Panc1 (cell line): ENCODE results near the gene CDH13. TPM values are rescaled to one million over a fixed set of nuclear protein-coding genes. Genes with fewer than 3 reads are reported as not detected.
A peak's percentile ranks its signal among the peaks of the same experiment; 100 is the strongest.

ENCODE experiments used
- ATAC-seq: fragments of 200-7000 bp; cut with Tn5 transposase; 2 replicates; pipeline ENCODE4 v1.9.1; 2020; ENCODE audit warnings: mild to moderate bottlenecking, moderate library complexity
- BruUV-seq: library from RNA; stranded (reverse); fragments of 400-500 nt; replicated peaks from 2 replicates; lab custom pipeline; 2021; lab: Mats Ljungman, UMichigan
- CTCF ChIA-PET: fragments of 300-600 bp; sonication (Branson Sonifier 250); formaldehyde crosslinking; loops from one replicate; lab custom pipeline; 2022; ENCODE audit warnings: antibody characterized with exemption; lab: Charles Lee
- POLR2A ChIA-PET: fragments of 300-600 bp; sonication (Branson Sonifier 250); formaldehyde crosslinking; loops from one replicate; lab custom pipeline; 2022; ENCODE audit warnings: antibody characterized with exemption; lab: Charles Lee
- DNase-seq: peaks from one replicate; pipeline ENCODE4 v3.0.0-alpha.2; 2010; ENCODE audit warnings: low read depth, low spot score
- H3K27ac ChIP-seq: 2 replicates; pipeline ENCODE4 v1.5.1; 2011; ENCODE audit warnings: mild to moderate bottlenecking, low read length, inconsistent platforms
- H3K27me3 ChIP-seq: fragments of 200-500 bp; sonication (Bioruptor generic); 2 replicates; pipeline ENCODE4 v1.6.0; 2014; ENCODE audit warnings: low read length, inconsistent platforms; ENCODE audit not compliant: control insufficient read depth, insufficient read depth
- H3K36me3 ChIP-seq: fragments of 200-500 bp; sonication (Bioruptor generic); 2 replicates; pipeline ENCODE4 v1.5.1; 2014; ENCODE audit warnings: inconsistent platforms, mild to moderate bottlenecking, low read length, moderate library complexity; ENCODE audit not compliant: control insufficient read depth, insufficient read depth
- H3K4me1 ChIP-seq: 2 replicates; pipeline ENCODE4 v1.5.1; 2011; ENCODE audit warnings: inconsistent platforms, mild to moderate bottlenecking, low read length, moderate library complexity; ENCODE audit not compliant: control insufficient read depth, insufficient read depth
- H3K4me3 ChIP-seq, 2 experiments: 2 replicates each; pipeline ENCODE4 v1.5.1; 2011 to 2012; ENCODE audit warnings: low read depth in 2 of 2, low read length in 2 of 2, mild to moderate bottlenecking in 2 of 2, inconsistent platforms in 1 of 2, moderate library complexity in 1 of 2
- H3K9me3 ChIP-seq: fragments of 200-500 bp; sonication (Bioruptor generic); 2 replicates; pipeline ENCODE4 v1.5.1; 2014; ENCODE audit warnings: low read depth, mild to moderate bottlenecking, inconsistent platforms, low read length, moderate library complexity; ENCODE audit not compliant: control insufficient read depth, insufficient read depth
- CTCF ChIP-seq: fragments of 450-650 bp; IDR thresholded peaks from 2 replicates; pipeline ENCODE4 v1.5.1; 2017; ENCODE audit warnings: mild to moderate bottlenecking
- POLR2AphosphoS5 ChIP-seq: IDR thresholded peaks from 2 replicates; pipeline ENCODE4 v1.6.1; 2012; ENCODE audit warnings: mild to moderate bottlenecking, low read depth, low read length, moderate library complexity
- REST ChIP-seq, 2 experiments: IDR thresholded peaks; 2 replicates each; pipeline ENCODE4 v1.6.1; 2011 to 2012; ENCODE audit warnings: low read depth in 2 of 2, control low read depth in 1 of 2, low read length in 1 of 2, mild to moderate bottlenecking in 1 of 2, moderate library complexity in 1 of 2; ENCODE audit not compliant: insufficient read depth in 1 of 2
- SIN3A ChIP-seq: IDR thresholded peaks from 2 replicates; pipeline ENCODE4 v1.6.1; 2012; ENCODE audit warnings: low read depth, mild to moderate bottlenecking, low read length, moderate library complexity, borderline replicate concordance; ENCODE audit not compliant: insufficient read depth
- TCF7L2 ChIP-seq: IDR thresholded peaks from 2 replicates; pipeline ENCODE4 v1.6.1; 2011; ENCODE audit warnings: mild to moderate bottlenecking, low read depth, low read length, inconsistent platforms
- in situ Hi-C: cut with HindIII; loops from 2 replicates; pipeline ENCODE4 v1.10.0; 2016; ENCODE audit warnings: low sequenced_read_pairs, low pct_unique_long_range_greater_than_20kb
- intact Hi-C: fragments of 100-400 bp; cut with micrococcal nuclease; formaldehyde crosslinking; loops from one replicate; pipeline ENCODE4 v1.10.0; 2022; ENCODE audit not compliant: unreplicated experiment
- total RNA-seq: library from RNA; stranded (reverse); gene quantifications from one replicate; pipeline ENCODE4 v1.2.1, GENCODE V29; 2021; ENCODE audit not compliant: unreplicated experiment

Gene CDH13
- total RNA-seq, 1 experiment from 2014 or later: not detected

GRCh38 chr16:82755570-82756282, 129.0 kb downstream of the CDH13 start:
- Histone ChIP-seq H3K4me3 (no peak overlapping the region), H3K36me3 (no peaks in the 10 kb centered on the region), H3K9me3 (no peaks in the 10 kb centered on the region), H3K27ac (no peak overlapping the region), H3K27me3 (no peaks in the 10 kb centered on the region), H3K4me1 (no peaks in the 10 kb centered on the region)
- TF ChIP-seq POLR2AphosphoS5 (no peak), SIN3A (no peak), CTCF (peak; percentile 19; the same call in 1 of the 2 replicates)
- BruUV-seq: no TSS peak
- ChIA-PET POLR2A (no interaction called here), CTCF (no interaction called here)
- ATAC-seq: no peak
- DNase-seq: no peak
- in situ Hi-C loops: no loop called here
- intact Hi-C loops: loop anchor here (1.0 kb wide), 1 partner anchor 72 kb away; no protein-coding TSS in a partner anchor

GRCh38 chr16:82756283-82756599, 129.5 kb downstream of the CDH13 start:
- H3K27ac ChIP-seq: no peak overlapping the region
- intact Hi-C loops (loop anchor here (1.0 kb wide), 1 partner anchor 73 kb away; no protein-coding TSS in a partner anchor), in situ Hi-C loops (no loop called here)
- POLR2A ChIA-PET: no interaction called here
- CTCF ChIA-PET: no interaction called here
- TF ChIP-seq SIN3A: no peak
- no peak for TF ChIP-seq CTCF
- no peak for TF ChIP-seq POLR2AphosphoS5
- no peak for TF ChIP-seq REST (IDR thresholded peaks at IDR 0.05; ENCODE audit: insufficient read depth in 1 of 2, low read depth in 2 of 2, low read length in 1 of 2)
- TF ChIP-seq TCF7L2: no peak
- no peak for DNase-seq
- H3K36me3 ChIP-seq: no peaks in the 10 kb centered on the region
- H3K4me3 ChIP-seq: no peak overlapping the region
- no peaks in the 10 kb centered on the region for H3K27me3 ChIP-seq
- no TSS peak for BruUV-seq
- H3K4me1 ChIP-seq: no peaks in the 10 kb centered on the region
- H3K9me3 ChIP-seq: no peaks in the 10 kb centered on the region
- ATAC-seq: no peak
